ENCODE results near the gene IQGAP2.
"Not testable (repeated sequence)": the region's sequence is repeated elsewhere in the genome, so short reads cannot be mapped to it uniquely, and the experiment has no call there.

Gene IQGAP2

DNA sequence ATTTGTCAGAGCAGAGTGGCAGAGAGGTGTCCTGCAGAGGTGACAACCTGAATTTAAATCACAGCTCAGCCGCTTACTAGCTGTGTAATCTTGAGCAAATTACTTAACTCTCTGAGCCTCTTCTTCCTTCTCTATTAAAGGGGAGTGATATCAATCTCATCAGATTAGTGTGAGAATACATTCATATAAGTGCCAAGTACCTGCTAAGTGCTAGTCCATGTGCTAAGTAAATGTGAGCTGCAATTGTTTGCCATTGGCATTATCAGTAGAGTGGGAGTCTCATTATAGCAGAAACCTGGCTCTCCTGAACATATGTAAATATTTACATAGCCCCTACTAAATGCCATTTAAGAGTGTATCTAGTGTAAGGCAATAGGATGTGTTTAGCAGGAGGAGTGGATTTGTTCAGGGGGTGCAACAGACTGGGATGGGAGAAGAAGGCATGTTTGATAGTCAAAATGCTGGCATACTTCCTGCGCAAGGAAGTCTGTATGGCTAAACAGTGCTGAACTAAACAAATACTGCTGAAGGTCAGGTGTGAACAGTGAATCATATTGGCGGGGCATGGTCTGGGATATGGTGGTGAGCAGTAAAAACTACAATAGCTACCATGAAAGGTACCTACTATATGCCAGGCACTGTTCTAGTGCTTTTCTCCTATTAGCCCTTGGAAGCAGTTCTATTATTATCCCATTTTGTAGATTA is 145.6 kb downstream of the IQGAP2 start:
- Mint-ChIP-seq H3K4me1 (peaks cover 18% of the 10 kb centered on the region), H3K27ac (peak overlapping the region; percentile 25)

DNA sequence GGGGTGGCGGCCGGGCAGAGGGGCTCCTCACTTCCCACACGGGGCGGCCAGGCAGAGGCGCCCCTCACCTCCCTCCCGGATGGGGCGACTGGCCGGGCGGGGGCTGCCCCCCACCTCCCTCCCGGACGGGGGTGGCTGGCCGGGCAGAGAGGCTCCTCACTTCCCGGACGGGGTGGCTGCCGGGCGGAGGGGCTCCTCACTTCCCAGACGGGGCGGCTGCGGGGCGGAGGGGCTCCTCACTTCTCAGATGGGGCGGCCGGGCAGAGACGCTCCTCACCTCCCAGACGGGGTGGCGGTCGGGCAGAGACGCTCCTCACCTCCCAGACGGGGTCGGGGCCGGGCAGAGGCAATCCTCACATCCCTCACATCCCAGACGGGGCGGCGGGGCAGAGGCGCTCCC is 147.8 kb downstream of the IQGAP2 start:
- not testable (repeated sequence) for H3K36me3 Mint-ChIP-seq; H3K4me3 Mint-ChIP-seq; H3K27me3 Mint-ChIP-seq; ATAC-seq (ENCODE audit: low read depth); H3K9me3 Mint-ChIP-seq; DNase-seq (ENCODE audit: low spot score in 2 of 2); H3K27ac Mint-ChIP-seq
- H3K4me1 Mint-ChIP-seq = peaks cover 18% of the 10 kb centered on the region

More for the DNA sequence above, 145.6 kb downstream of the IQGAP2 start:
- Mint-ChIP-seq H3K36me3 (no peaks in the 10 kb centered on the region), H3K4me3 (no peak overlapping the region), H3K27me3 (no peaks in the 10 kb centered on the region), H3K9me3 (no peaks in the 10 kb centered on the region)
- DNase-seq (ENCODE audit: low spot score in 2 of 2) (no peak), ATAC-seq (ENCODE audit: low read depth) (no peak)

DNA sequence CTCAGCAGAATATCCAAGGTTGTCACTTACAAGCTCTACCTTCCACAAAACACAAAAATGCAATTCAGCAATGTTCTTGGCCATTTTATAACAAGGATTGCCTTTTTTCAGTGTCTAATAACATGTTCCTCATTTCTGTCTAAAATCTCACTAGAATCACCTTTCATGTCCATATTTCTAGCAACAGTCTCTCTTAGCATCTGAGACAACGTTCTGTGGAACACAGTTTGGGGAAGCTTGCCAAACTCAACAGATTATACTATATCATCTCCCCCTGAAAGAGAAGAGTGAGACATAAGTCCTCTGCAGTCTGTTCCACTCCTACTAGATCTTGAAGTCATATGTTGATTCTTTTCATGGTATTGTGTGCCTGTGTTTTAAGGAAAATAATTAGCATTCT is 149.5 kb downstream of the IQGAP2 start:
- DNase-seq (ENCODE audit: low spot score in 2 of 2) (no peak), ATAC-seq (ENCODE audit: low read depth) (no peak)
- no peaks in the 10 kb centered on the region for H3K27me3 Mint-ChIP-seq
- H3K4me1 Mint-ChIP-seq = peaks cover 14% of the 10 kb centered on the region
- no peak overlapping the region for H3K4me3 Mint-ChIP-seq
- H3K9me3 Mint-ChIP-seq = no peaks in the 10 kb centered on the region
- no peak overlapping the region for H3K27ac Mint-ChIP-seq
- H3K36me3 Mint-ChIP-seq = no peaks in the 10 kb centered on the region

DNA sequence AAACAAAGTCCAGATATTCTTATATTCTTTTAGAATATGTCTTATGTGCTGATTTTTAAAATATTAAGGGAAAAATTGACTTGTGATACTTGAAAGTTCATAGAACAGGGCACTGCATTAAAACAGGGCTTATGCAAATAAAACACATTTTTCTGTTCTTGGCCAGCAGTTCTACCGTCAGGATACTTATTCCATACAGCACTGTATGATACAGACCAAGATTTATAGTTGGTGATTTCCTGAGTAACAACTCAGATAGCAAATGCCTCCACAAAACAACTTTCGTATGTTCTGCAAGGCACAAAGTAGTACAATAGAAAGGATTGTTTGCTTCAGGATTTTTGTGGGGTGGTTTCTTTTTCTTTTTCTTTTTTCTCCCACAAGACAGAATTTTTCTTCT is 150.2 kb downstream of the IQGAP2 start:
- Mint-ChIP-seq H3K4me3 (no peak overlapping the region), H3K4me1 (peaks cover 8% of the 10 kb centered on the region), H3K36me3 (no peaks in the 10 kb centered on the region), H3K27ac (no peak overlapping the region), H3K9me3 (no peaks in the 10 kb centered on the region), H3K27me3 (no peaks in the 10 kb centered on the region)
- no peak for DNase-seq (ENCODE audit: low spot score in 2 of 2)
- ATAC-seq (ENCODE audit: low read depth) = no peak

DNA sequence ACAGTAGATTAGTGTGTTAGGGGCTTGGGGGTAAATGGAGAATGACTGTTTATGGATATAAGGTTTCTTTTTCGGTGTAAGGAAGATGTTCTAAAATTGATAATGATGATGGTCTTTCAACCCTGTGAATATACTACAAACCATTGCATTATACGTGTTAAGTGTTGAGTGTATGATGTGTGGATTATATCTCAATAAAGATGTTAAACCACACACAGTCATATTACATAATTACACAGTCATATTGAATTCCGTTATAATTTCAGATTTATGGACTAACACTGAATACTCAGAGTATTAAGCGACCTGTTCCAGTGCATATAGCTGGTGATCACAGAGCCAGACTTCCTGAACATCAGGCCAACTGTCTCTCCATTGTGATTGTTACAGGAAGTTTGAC is 152.0 kb downstream of the IQGAP2 start:
- ATAC-seq (ENCODE audit: low read depth) (no peak), DNase-seq (ENCODE audit: low spot score in 2 of 2) (no peak)
- Mint-ChIP-seq H3K27me3 (no peaks in the 10 kb centered on the region), H3K9me3 (no peaks in the 10 kb centered on the region), H3K4me3 (no peak overlapping the region), H3K27ac (peak overlapping the region; percentile 12), H3K4me1 (peaks cover 8% of the 10 kb centered on the region), H3K36me3 (no peaks in the 10 kb centered on the region)

DNA sequence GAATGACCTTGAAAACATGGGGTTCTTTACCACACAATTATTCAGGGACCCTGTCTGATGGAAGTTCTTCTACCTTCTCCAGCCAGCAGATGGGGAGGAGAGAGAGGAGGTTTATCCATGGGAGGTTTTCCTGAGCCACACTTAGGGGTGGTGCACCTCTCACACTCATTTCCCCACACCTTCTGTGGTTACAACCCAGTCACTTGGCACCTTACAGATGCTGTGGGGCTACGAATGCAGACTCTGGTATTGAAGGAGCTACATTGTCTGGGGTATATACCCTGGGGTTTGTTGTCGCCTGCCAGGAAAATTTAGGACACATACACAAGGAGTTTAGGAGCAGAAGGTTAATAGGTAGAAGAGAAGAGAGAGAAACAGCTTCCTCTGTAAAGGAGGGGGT is 152.6 kb downstream of the IQGAP2 start:
- peaks cover 8% of the 10 kb centered on the region for H3K4me1 Mint-ChIP-seq
- H3K27ac Mint-ChIP-seq = no peak overlapping the region
- no peak overlapping the region for H3K4me3 Mint-ChIP-seq
- no peaks in the 10 kb centered on the region for H3K36me3 Mint-ChIP-seq
- ATAC-seq (ENCODE audit: low read depth) = no peak
- no peak for DNase-seq (ENCODE audit: low spot score in 2 of 2)
- H3K9me3 Mint-ChIP-seq = no peaks in the 10 kb centered on the region
- no peaks in the 10 kb centered on the region for H3K27me3 Mint-ChIP-seq

DNA sequence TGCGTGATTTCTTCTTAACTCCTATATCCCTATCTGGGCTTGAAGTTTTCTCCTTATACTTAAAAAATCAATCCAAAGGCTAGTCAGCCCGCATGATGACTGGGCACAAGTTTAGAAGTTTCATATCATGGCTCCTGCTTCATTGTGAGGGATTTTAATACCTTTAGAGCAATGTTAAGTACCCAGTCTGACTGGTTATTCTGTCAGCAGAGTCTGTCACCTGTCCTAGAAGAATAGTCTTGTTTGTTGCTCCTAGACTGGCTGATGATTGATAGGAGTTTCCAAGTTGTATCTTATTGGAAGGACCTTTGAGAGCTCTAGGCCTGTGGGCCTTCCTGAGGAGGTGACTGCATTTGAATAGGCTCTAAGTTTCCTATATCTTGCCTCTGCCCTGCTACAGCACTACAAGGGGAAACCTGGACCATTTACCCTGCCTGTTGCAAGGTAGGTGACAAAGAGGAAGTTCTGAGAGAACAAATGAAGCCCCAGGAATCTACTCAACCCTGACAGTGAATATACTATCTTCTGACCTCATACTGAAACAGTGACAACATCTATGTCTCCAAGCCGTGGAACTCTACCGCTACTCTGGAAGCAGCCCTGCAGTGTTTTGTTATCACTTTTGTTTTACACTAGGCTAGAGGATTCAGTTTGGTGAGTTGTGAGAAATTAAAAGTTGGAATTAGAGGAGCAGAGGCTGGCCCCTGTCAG is 153.6 kb downstream of the IQGAP2 start:
- H3K9me3 Mint-ChIP-seq = no peaks in the 10 kb centered on the region
- no peaks in the 10 kb centered on the region for H3K36me3 Mint-ChIP-seq
- H3K4me1 Mint-ChIP-seq = peaks cover 8% of the 10 kb centered on the region
- peak overlapping the region; percentile 82 for H3K27ac Mint-ChIP-seq
- no peaks in the 10 kb centered on the region for H3K27me3 Mint-ChIP-seq
- no peak overlapping the region for H3K4me3 Mint-ChIP-seq
- DNase-seq (ENCODE audit: low spot score in 2 of 2) = peak; percentile 16 to 32
- ATAC-seq (ENCODE audit: low read depth) = peak; percentile 95

DNA sequence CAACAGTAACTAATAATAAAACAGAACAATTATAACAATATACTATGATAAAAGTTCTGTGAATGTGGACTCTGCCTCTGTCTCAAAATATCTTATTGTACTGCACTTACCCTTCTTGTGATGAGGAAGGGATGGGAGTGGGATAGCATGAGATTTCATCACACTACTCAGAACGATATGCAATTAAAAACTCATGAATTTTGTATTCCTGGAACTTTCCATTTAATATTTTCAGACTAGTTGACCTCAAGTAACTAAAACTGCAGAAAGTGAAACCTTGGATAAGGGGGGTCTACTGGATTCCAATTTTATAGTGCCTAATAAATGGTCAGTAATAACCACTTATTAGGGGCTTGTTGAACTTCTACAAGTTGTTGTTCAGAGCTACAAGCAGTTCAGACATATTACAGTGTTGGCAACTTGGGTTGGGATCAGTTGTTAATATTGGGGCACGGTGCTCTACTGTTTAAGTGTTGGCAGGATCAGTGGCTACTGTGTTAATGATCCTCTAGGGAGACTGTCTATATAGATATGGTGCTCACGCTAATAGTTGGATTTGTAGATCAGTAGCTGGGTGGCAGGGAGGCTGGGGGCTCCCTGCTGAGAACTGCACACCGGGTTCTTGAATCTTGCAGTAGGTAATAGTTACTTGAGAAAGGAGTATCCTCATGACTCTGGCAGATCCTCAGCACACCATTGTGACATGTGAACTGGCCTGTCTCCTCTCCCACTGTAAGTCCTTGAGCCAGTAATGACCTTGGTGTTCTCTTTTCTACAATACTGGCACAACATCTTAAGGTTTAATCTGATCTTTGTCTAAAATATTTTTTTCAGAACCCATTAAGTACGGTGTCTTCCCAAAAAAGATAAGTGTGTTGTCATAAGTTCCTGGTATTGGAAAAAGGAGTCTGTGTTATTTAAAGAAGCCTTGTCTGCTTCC is 158.1 kb downstream of the IQGAP2 start:
- no peak overlapping the region for H3K4me3 Mint-ChIP-seq
- H3K9me3 Mint-ChIP-seq = no peaks in the 10 kb centered on the region
- H3K36me3 Mint-ChIP-seq = peaks cover 2% of the 10 kb centered on the region
- H3K4me1 Mint-ChIP-seq = peaks cover 8% of the 10 kb centered on the region
- DNase-seq (ENCODE audit: low spot score in 2 of 2) (no peak), ATAC-seq (ENCODE audit: low read depth) (no peak)
- no peak overlapping the region for H3K27ac Mint-ChIP-seq
- no peaks in the 10 kb centered on the region for H3K27me3 Mint-ChIP-seq

DNA sequence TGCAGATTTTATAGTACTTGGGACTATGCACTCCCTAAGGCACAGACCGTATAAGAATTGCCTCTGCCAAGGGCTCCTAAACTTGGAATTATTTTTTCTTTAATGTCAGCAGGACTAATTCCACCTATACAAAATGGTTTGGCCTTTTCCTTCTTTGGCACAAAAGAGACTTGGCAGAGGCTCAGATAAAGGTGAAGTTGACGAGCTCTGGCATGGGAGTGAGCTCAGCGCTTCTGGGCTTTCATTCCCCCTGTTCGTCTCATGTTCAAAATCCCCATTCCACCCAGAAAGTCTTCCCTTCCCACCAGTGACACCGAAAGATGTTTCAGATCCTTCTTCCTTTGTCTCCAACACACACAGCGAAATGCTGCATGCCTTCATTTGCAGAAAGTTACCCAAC is 158.9 kb downstream of the IQGAP2 start:
- Mint-ChIP-seq H3K4me1 (peaks cover 2% of the 10 kb centered on the region), H3K9me3 (no peaks in the 10 kb centered on the region), H3K4me3 (no peak overlapping the region), H3K27ac (no peak overlapping the region), H3K36me3 (peaks cover 2% of the 10 kb centered on the region), H3K27me3 (no peaks in the 10 kb centered on the region)
- ATAC-seq (ENCODE audit: low read depth) (no peak), DNase-seq (ENCODE audit: low spot score in 2 of 2) (no peak)

DNA sequence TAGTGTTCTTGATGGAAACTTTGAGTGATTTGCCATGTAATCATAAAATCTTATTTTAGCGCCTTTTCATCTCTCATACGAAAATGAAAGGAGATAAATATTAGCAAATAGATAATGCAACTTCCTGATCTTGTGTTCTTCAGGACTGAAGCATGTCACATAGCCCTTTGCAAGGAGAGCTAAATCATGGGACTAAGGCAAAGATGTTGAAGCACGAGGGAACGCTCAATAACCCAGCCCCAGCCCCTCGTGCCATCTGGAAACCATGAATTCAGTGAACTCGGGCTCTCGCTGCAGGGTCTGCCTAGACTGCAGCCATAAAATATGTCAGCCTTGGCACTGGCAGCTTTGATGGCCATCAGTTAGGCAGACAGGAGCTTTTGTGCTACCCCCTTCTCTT is 161.9 kb downstream of the IQGAP2 start:
- Mint-ChIP-seq H3K27ac (no peak overlapping the region), H3K4me3 (no peak overlapping the region), H3K9me3 (no peaks in the 10 kb centered on the region), H3K36me3 (peaks cover 2% of the 10 kb centered on the region), H3K27me3 (no peaks in the 10 kb centered on the region), H3K4me1 (no peaks in the 10 kb centered on the region)
- ATAC-seq (ENCODE audit: low read depth) = no peak
- DNase-seq (ENCODE audit: low spot score in 2 of 2) = no peak

DNA sequence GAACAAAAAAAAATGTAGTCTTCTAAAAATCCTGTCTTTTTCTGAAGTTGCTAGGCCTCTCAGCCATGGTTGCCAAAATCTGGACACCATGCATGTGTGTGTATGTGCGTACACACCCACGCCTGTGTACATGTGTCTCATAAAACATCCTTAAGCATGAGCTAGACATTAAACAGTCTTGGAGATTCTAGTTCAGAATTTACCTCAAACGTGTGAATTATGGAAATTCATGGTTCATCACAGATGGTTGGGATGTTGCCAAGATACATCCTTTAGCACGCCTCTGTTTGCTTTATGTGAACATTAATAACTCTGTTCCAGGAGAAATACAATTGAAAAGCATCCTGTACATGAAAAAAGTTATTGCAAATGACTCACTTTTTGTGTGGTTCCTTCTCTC is 167.1 kb downstream of the IQGAP2 start:
- Mint-ChIP-seq H3K36me3 (peaks cover 2% of the 10 kb centered on the region), H3K4me3 (no peak overlapping the region), H3K27ac (no peak overlapping the region), H3K9me3 (no peaks in the 10 kb centered on the region), H3K4me1 (peaks cover 3% of the 10 kb centered on the region), H3K27me3 (no peaks in the 10 kb centered on the region)
- ATAC-seq (ENCODE audit: low read depth) = no peak
- DNase-seq (ENCODE audit: low spot score in 2 of 2) = no peak

DNA sequence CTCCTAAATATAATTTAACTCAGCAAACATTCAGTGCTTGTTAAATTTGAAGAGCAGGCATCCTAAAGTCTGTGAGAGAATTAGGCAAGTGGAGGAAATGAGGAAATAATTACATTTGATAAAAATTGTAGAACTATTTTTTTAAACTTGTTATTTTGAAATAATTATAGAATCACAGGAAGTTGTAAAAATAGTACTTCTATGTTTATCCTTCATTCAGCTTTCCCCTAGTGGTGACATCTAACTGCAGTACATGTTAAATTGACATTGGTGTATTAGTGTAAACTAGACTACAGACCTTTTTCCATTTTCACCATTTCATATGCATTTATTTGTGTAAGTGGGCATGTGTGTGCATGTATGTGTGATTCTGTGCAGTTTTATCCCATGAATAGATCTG is 168.5 kb downstream of the IQGAP2 start:
- H3K4me1 Mint-ChIP-seq = peaks cover 3% of the 10 kb centered on the region
- no peak for ATAC-seq (ENCODE audit: low read depth)
- no peak overlapping the region for H3K27ac Mint-ChIP-seq
- H3K9me3 Mint-ChIP-seq = no peaks in the 10 kb centered on the region
- peaks cover 2% of the 10 kb centered on the region for H3K36me3 Mint-ChIP-seq
- DNase-seq (ENCODE audit: low spot score in 2 of 2) = no peak
- no peaks in the 10 kb centered on the region for H3K27me3 Mint-ChIP-seq
- no peak overlapping the region for H3K4me3 Mint-ChIP-seq

DNA sequence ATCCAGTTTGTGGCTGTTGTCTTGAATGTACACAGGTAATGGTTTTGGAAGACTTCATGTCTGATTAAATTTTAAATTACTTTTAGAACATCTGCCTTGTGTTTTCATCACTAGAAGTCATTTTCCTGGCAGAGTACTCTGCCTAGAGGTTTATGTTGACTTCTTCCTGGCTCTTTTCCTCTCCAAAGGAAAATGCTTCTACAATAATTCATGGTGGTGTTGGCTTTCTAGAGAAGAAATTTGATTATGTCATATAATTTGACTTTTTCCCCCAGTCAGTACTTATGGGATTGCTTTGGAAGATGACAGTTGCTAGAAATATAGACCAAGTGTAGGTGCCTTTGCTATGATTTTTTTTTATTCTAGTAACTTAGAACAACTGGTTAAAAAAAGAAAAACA is 173.4 kb downstream of the IQGAP2 start:
- no peaks in the 10 kb centered on the region for H3K36me3 Mint-ChIP-seq
- peaks cover 3% of the 10 kb centered on the region for H3K4me1 Mint-ChIP-seq
- H3K27me3 Mint-ChIP-seq = no peaks in the 10 kb centered on the region
- H3K4me3 Mint-ChIP-seq = no peak overlapping the region
- no peak for DNase-seq (ENCODE audit: low spot score in 2 of 2)
- H3K27ac Mint-ChIP-seq = no peak overlapping the region
- no peak for ATAC-seq (ENCODE audit: low read depth)
- no peaks in the 10 kb centered on the region for H3K9me3 Mint-ChIP-seq

DNA sequence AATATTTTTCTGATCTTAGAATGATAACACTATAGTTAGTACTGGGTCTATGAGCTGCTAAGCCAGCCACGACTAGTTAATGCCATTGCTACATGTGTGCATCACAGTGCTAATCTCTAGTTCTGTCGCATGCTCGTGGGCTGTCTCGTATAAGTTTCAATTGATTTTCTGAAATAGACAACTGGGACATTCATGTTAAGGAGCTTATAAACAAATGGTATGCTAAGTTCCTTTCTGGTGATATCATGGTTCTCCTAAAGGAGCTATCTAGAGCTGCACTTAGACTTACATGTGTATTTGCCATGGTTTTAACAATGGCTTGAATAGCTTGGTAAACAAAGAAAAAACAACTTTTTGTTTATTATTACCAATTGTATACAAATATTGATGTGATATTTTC is 173.9 kb downstream of the IQGAP2 start:
- no peaks in the 10 kb centered on the region for H3K36me3 Mint-ChIP-seq
- ATAC-seq (ENCODE audit: low read depth) (no peak), DNase-seq (ENCODE audit: low spot score in 2 of 2) (no peak)
- no peaks in the 10 kb centered on the region for H3K27me3 Mint-ChIP-seq
- no peak overlapping the region for H3K27ac Mint-ChIP-seq
- no peaks in the 10 kb centered on the region for H3K9me3 Mint-ChIP-seq
- no peak overlapping the region for H3K4me3 Mint-ChIP-seq
- H3K4me1 Mint-ChIP-seq = no peaks in the 10 kb centered on the region
